Activated CD4-positive, CD25-positive, alpha-beta regulatory T cell treated with anti-CD3 and anti-CD28 coated beads, Interleukin-2, amount 50 U/mL, for 16 hours (primary cell): ENCODE results near the gene ZNF625.

Experiments used
- DNase-seq: peaks from one replicate; pipeline ENCODE4 v3.0.0-alpha.2; 2020; ENCODE audit warnings: low read depth, low spot score

ZNF625 gene

GRCh38 chr19:12156223-12157058, at the start of gene ZNF625:
ZNF625 (minus strand) TSS chr19:12156734; CDS start chr19:12156558, 176 bp downstream.
- DNase-seq: no peak

- no peak for DNase-seq
Measured at GRCh38 chr19:12205296-12205695, 48.8 kb upstream of the ZNF625 start.

- DNase-seq: peak; percentile 5
Measured at GRCh38 chr19:12202250-12202649, 45.7 kb upstream of the ZNF625 start.

- no peak for DNase-seq
Measured at GRCh38 chr19:12199757-12200419, 43.4 kb upstream of the ZNF625 start.

- no peak for DNase-seq
Measured at GRCh38 chr19:12198136-12198535, 41.6 kb upstream of the ZNF625 start.

- peak; percentile 40 for DNase-seq
Measured at GRCh38 chr19:12194827-12195731, 38.5 kb upstream of the ZNF625 start.

- no peak for DNase-seq
Measured at GRCh38 chr19:12187625-12188024, 31.1 kb upstream of the ZNF625 start.

- DNase-seq: no peak
Measured at GRCh38 chr19:12180377-12180776, 23.8 kb upstream of the ZNF625 start.

GRCh38 chr19:12166626-12167025, 10.1 kb upstream of the ZNF625 start:
- no peak for DNase-seq

GRCh38 chr19:12163826-12164225, 7.3 kb upstream of the ZNF625 start:
- DNase-seq: no peak

- DNase-seq: peak; percentile 86
Measured at GRCh38 chr19:12162882-12163806, 6.6 kb upstream of the ZNF625 start, which contains the start of gene ZNF136. ZNF136 (plus strand) TSS chr19:12163096; CDS start chr19:12163204, 108 bp downstream.

- no peak for DNase-seq
Measured at GRCh38 chr19:12162513-12162881, 6.0 kb upstream of the ZNF625 start.

GRCh38 chr19:12159773-12160414, 3.4 kb upstream of the ZNF625 start:
- DNase-seq: no peak

GRCh38 chr19:12155324-12155860, 1.1 kb downstream of the ZNF625 start:
- no peak for DNase-seq

- no peak for DNase-seq
Measured at GRCh38 chr19:12145348-12145747, 11.2 kb downstream of the ZNF625 start.

- no peak for DNase-seq
Measured at GRCh38 chr19:12141405-12141736, 15.2 kb downstream of the ZNF625 start.

GRCh38 chr19:12140545-12141404, 15.8 kb downstream of the ZNF625 start:
- peak; percentile 70 for DNase-seq

- peak; percentile 71 for DNase-seq
Measured at GRCh38 chr19:12139885-12140544, 16.5 kb downstream of the ZNF625 start, which contains the start of gene ZNF20. ZNF20 (minus strand) TSS chr19:12140350; CDS start chr19:12140182, 168 bp downstream.
